ENCODE results near the gene CADM1.

CADM1 gene

DNA sequence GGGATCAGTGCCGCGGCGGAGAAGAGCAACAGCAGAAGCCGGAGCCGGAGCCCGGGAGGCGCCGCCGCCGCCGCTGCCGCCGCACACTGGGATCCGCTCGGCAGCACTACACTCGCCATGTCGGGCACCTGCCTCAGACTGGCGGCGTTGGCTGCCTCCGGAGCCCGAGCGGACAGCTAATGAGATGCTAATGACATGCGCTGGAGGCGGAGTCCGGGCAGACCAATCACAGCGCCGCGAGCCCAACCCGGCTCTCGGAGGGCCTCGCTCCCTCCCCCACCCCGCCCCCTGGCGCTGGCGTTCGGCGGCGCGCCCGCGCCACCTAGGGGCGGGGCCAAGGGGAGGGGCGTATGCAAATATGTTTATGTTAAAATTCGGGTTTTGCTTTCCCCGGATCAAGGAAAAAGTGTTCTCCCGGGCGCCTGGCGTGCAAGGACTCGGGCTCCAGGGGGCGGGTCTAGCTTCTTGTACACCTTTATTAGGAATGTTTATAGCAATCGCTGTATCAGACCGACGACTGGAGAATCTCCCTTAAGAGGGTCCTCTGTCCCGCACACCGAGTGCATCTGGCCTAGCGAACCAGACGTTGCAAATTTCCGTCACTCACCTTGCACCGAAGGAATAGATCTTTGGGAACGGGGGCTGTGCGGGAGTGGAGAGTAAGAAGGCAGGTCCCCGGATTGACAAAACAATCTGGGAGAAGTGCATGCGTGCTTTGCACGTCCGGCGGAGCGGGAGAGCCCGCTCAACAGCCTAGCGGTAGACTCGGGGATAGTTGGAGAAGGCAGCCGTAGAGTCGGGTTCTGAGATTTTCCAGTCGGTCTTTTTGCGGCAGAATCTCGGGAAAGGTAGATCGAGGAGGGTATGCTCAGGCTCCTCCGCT is at the start of gene CADM1:
Gene CADM1, minus strand, starts transcription at position 140 of the 883 bp plus-strand sequence.
- DNase-seq, result peak; percentile 51

DNA sequence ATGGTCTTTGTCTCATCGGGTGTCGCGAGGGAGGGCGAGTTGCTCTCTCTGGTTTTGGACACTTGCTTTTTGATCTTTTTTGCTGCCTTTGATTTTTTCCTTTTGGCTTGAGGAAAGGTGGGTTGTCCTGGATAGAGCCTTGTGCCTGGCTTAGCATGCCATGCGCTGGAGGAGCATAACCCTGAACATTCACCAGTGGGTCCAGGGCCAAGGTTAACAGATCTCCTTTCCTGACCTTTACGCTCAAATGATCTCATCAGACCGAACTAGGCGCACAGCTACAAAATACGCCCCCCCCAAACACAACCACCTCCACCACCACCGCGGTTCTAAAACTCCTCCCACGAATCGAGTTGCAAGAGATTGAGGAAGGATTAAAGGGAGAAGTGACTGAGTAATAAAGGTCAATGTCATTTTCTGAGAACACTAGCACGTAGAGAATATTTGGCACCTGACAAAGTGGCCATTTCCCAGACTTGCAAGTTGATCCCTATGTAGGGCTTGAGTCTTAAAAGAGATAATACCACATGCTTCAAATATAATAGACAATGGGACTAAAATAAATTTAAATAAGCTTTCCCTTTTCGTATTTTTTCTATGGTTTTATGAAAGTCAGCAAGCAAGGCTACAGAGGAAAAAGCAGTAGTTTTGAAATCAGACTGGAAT is 48.7 kb upstream of the CADM1 start:
- DNase-seq, result no peak

GRCh38 chr11:115552151-115552772 is 48.0 kb upstream of the CADM1 start:
- no peak for DNase-seq

- no peak for DNase-seq
Measured at GRCh38 chr11:115550291-115551059, 46.3 kb upstream of the CADM1 start.

- no peak for DNase-seq
Measured at GRCh38 chr11:115548878-115549528, 44.8 kb upstream of the CADM1 start.

- DNase-seq, result no peak
Measured at GRCh38 chr11:115545581-115546210, 41.5 kb upstream of the CADM1 start.

GRCh38 chr11:115544422-115544948 is 40.3 kb upstream of the CADM1 start:
- no peak for DNase-seq

DNA sequence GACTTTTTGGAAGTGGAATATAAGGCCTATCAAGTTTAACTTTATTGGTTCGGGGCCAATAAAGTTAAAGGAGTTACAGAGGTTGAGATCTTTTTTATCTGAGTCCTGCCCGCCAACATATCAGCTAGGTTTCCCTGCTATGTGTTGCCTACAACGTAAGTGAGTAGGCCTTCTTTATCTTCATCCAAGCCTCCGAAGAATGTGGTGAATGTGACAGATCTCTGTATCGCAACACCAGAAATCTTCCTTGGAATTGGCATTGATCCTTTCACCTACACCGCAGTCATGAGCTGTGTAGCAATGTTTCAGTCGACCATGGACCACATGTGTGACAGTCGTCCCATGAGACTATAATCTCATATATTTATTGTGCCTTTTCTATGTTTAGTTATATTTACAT is 37.3 kb upstream of the CADM1 start:
- no peak for DNase-seq

DNA sequence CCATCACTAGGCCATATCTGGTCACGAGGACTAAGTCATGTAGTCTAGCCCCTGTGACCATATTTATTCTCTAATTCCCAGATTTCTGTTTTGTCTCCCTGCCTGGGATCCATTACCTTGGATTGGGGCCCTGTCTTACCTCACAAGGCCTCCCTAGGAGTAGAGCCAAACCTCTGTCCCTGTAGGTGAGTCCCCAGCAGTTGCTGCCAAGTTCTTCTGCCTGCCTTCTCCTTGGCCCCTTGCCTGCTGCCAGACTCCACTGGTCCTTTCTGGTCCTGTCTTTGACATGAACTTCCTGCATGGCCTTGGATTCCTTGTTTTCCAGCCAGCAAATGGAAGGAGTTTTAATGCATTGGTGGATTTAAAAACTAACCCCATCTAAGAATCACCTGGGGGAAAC is 35.6 kb upstream of the CADM1 start:
- DNase-seq, result no peak

GRCh38 chr11:115535781-115536180 is 31.6 kb upstream of the CADM1 start:
- no peak for DNase-seq

- DNase-seq, result no peak
Measured at GRCh38 chr11:115530752-115531151, 26.5 kb upstream of the CADM1 start.

GRCh38 chr11:115528225-115528624 is 24.0 kb upstream of the CADM1 start:
- no peak for DNase-seq

- DNase-seq, result no peak
Measured at GRCh38 chr11:115527534-115528125, 23.4 kb upstream of the CADM1 start.

DNA sequence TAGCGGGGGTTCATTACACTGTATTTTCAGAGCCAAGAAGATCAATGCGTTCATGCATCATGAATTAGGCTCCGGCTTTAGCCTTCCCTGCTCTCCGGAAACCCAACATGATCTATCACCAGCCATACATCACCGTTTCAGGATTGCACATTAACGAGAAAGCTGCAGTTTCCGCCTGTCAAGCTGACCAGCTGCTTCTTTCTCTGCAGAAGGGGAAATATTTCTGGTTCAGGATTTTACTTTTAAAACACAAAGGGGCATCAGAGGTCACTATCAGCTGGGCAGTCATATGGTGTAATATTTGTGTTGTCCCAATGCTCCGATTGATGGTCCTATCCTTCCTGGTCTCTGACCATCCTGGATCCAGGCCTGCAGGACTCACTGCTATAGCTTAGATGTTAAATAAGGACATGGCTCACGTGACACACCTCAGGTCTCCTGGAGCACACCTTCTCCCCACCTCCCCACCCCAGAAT is 21.4 kb upstream of the CADM1 start:
- no peak for DNase-seq

- no peak for DNase-seq
Measured at GRCh38 chr11:115524572-115524971, 20.4 kb upstream of the CADM1 start.

DNA sequence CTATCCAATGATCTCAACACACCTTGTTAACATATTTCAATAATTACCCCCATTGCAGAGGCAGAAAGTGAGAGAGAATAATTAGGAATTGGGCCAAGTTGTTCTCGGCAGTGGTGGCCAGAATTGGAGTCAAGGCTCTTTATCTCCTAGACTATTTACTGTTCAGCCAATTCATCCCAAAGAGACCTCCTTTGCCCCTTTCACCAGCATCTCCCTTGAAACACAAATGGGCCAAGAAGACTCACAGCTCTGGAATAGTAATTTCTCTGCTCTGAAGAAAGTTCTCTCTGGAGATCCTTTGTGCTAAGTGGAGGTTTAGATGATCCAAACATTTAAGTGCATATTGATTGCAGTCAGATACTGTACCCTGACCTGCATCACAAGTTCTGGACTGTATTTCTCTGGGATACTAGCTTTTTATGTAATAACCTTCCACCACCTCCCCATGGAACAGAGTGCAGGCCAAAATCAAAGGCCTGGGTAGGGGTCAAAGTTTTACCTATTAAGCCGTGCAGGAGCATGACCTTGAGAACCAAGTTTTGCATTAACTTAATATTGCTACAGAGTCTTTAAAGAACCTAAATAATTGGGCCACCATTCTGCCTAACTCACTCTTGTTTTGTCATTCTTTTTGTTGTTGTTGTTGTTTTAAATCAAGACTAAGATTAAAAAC is 19.6 kb upstream of the CADM1 start:
- no peak for DNase-seq

- DNase-seq, result no peak
Measured at GRCh38 chr11:115522302-115522701, 18.1 kb upstream of the CADM1 start.

DNA sequence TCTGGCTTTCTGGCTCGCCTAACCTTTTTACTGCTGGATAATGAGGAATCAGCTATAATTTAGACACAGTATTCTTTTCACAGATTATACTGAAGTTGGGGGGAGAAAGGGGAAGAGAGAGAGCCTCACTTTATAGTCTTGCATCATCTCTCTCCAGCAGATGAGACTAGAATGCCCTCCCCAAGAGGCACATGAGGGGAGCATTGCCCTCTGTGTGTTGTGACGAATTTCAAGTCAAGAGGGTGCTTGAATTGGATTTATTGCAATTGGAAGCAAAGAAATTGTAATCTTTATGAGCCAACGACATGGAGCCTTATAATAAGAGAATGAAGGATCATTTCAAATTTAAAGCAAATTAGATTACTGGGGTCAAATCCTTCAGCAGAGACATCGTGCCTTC is 17.6 kb upstream of the CADM1 start:
- DNase-seq, result no peak

DNA sequence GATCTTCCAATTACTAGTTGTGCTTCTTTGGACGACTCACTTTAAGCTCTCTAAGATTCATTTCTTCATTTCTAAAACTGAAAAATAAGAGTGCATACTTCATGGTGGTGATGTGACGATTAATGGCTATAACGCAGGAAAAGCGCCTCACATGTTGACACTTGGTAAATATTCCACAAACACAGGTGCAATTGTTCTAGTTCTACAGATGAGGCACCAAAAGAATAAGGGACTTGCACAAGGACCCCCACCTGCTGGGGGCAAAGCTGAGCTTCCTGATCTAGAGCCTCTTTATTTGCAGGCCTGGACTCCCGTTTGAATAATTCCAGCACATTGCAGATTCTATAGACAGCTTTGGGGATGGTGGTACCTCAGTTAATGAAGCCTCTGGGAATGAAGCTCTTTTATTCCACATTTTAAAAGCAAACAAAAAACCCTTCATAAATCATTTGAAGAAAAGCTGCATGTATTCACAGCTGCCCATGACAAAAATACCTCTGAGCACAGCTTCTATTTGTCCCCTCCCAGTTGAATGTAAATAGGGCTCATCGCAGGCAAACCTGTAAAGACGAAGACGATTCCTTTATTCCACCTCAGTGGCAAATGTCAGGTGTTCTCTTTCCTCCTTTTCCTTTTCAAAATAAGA is 14.9 kb upstream of the CADM1 start:
- no peak for DNase-seq

Data from activated CD4-positive, alpha-beta T cell treated with anti-CD3 and anti-CD28 coated beads for 1 hour (primary cell).